ENCODE results near the gene MYO1E. TPM values are rescaled to one million over a fixed set of nuclear protein-coding genes. Genes with fewer than 3 reads are reported as not detected.

The MYO1E gene
- polyA plus RNA-seq, 1 experiment: 34.0 TPM

DNA sequence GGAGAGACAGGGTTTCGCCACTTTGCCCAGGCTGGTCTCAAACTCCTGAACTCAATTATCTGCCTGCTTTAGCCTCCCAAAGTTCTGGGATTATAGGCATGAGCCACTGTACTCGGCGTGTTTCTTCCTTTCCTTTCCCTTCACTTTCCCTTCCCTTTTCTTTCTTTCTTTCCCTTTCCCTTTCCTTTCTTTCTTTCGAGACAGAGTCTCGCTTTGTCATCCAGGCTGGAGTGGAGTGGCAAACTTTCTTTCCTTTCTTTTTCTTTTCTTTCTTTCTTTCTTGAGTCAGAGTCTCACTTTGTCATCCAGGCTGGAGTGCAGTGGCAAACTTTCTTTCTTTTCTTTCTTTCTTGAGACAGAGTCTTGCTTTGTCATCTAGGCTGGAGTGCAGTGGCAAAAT is 183.4 kb downstream of the MYO1E start:
- CTCF ChIA-PET: no interaction called here
- POLR2A ChIA-PET: no interaction called here
- Histone ChIP-seq H3K36me3 (ENCODE audit: control insufficient read depth, insufficient read depth, low read length) (peaks cover 5% of the 10 kb centered on the region; the same call in 1 of the 2 replicates), H3K27me3 (ENCODE audit: control insufficient read depth, insufficient read depth, low read length) (no peaks in the 10 kb centered on the region), H3K4me3 (ENCODE audit: low read depth, low read length) (no peak overlapping the region)
- TF ChIP-seq, protein P1, sequence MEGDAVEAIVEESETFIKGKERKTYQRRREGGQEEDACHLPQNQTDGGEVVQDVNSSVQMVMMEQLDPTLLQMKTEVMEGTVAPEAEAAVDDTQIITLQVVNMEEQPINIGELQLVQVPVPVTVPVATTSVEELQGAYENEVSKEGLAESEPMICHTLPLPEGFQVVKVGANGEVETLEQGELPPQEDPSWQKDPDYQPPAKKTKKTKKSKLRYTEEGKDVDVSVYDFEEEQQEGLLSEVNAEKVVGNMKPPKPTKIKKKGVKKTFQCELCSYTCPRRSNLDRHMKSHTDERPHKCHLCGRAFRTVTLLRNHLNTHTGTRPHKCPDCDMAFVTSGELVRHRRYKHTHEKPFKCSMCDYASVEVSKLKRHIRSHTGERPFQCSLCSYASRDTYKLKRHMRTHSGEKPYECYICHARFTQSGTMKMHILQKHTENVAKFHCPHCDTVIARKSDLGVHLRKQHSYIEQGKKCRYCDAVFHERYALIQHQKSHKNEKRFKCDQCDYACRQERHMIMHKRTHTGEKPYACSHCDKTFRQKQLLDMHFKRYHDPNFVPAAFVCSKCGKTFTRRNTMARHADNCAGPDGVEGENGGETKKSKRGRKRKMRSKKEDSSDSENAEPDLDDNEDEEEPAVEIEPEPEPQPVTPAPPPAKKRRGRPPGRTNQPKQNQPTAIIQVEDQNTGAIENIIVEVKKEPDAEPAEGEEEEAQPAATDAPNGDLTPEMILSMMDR (IDR thresholded peaks at IDR 0.05; ENCODE audit: insufficient read depth, low read depth, low read length): no peak
- DNase-seq (ENCODE audit: low read depth): no peak

DNA sequence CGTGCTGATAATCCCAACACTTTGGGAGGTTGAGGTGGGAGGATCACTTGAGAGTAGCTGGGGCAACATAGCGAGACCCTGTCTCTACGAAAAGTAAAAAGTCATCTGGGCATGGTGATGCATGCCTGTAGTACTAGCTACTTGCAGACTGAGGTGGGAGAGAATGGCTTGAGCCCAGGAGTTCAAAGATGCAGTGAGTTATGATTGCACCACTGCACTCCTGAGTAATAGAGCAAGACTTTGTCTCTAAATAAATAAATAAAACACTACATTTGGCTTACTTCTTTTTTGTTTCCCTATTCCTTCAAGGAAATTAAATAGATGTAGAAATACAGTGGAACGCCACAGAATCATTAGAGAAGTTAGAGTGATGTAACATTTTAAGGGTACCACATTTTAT is 186.2 kb downstream of the MYO1E start:
- ChIA-PET CTCF (no interaction called here), POLR2A (no interaction called here)
- peaks cover 5% of the 10 kb centered on the region; the same call in 1 of the 2 replicates for H3K36me3 ChIP-seq (ENCODE audit: control insufficient read depth, insufficient read depth, low read length)
- no peak for DNase-seq (ENCODE audit: low read depth)
- H3K4me3 ChIP-seq (ENCODE audit: low read depth, low read length): no peak overlapping the region
- no peaks in the 10 kb centered on the region for H3K27me3 ChIP-seq (ENCODE audit: control insufficient read depth, insufficient read depth, low read length)
- TF ChIP-seq, protein P1 (IDR thresholded peaks at IDR 0.05; ENCODE audit: insufficient read depth, low read depth, low read length): no peak

DNA sequence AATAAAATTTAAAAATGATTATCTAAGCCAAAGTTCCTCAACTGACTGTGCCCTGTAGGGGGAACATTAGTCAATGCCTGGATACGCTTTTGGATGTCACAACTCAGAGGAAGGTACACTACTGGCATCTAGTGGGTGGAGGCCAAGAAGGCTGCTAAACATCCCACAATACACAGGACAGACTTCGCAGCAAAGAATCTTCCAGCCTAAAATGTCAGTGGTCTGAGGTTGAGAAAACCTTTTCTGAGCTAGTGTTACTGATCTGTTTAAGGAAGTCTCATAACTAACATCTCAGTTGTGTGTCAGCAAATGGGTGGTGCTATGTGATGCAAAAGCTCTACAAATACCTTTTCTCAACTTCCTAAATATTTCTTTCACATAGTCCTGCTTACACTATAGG is 186.9 kb downstream of the MYO1E start:
- Histone ChIP-seq H3K4me3 (ENCODE audit: low read depth, low read length) (no peak overlapping the region), H3K27me3 (ENCODE audit: control insufficient read depth, insufficient read depth, low read length) (no peaks in the 10 kb centered on the region), H3K36me3 (ENCODE audit: control insufficient read depth, insufficient read depth, low read length) (peaks cover 5% of the 10 kb centered on the region; the same call in 1 of the 2 replicates)
- TF ChIP-seq, protein P1 (IDR thresholded peaks at IDR 0.05; ENCODE audit: insufficient read depth, low read depth, low read length): no peak
- ChIA-PET POLR2A (no interaction called here), CTCF (interaction anchor here (0.7 kb wide), 1 partner anchor 8 kb away, joined by 3 read pairs; no protein-coding TSS in a partner anchor)
- no peak for DNase-seq (ENCODE audit: low read depth)

DNA sequence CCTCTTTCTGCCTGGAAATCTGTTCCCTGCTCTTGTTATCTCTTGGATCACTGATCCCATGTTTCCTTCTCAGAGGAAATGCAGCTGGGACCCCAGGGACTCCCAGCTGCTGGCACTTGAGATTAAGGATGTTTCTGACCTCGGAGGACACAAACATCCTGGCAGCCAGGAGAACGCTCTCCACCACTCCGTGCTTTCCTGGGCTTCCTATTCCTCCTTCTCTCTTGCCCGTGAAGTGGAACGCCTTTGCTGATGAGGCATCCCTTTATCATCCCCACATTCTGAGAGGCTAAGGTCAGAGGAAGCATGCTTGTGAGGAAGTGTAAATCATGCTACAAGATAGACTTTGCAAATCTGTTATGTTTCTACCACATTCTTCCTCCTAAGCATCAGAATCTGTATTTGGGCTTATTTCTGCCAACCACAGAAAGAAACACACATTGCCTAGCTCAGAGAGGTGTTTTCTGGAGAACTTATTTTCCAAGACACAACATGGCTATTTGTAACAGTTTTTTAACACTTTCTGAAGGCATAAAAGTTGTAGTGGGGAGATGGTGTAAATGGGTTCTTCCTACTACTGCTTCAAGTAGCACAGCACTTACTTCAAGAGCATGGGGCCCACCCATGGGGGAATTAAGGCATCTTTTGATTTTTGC is 191.6 kb downstream of the MYO1E start:
- Histone ChIP-seq H3K36me3 (ENCODE audit: control insufficient read depth, insufficient read depth, low read length) (peaks cover 2% of the 10 kb centered on the region), H3K4me3 (ENCODE audit: low read depth, low read length) (no peak overlapping the region), H3K27me3 (ENCODE audit: control insufficient read depth, insufficient read depth, low read length) (no peaks in the 10 kb centered on the region)
- no peak for DNase-seq (ENCODE audit: low read depth)
- ChIA-PET POLR2A (no interaction called here), CTCF (interaction anchor here (0.6 kb wide), 1 partner anchor 155 kb away, joined by 5 read pairs; no protein-coding TSS in a partner anchor)
- TF ChIP-seq, protein P1 (IDR thresholded peaks at IDR 0.05; ENCODE audit: insufficient read depth, low read depth, low read length): no peak

DNA sequence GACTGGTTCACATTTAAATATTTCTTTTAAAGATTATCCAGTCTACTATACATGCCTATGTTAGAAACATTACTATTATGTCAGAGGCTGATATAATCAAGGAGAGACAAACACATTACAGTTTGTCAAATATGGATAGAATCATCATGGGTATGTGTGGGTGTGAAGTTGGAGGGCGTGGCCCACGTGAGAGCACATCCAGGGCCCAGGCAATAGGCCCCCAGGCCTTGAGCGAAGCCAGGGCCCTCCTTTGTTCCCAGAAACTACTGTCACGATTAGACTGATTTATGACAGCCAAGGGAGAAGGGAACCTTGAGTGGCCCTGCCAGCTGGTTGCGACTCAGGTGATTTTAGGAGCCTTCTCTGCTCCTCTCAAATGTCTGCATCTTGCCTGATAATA is 193.0 kb downstream of the MYO1E start:
- no peak for DNase-seq (ENCODE audit: low read depth)
- H3K36me3 ChIP-seq (ENCODE audit: control insufficient read depth, insufficient read depth, low read length): peaks cover 2% of the 10 kb centered on the region
- TF ChIP-seq, protein P1 (IDR thresholded peaks at IDR 0.05; ENCODE audit: insufficient read depth, low read depth, low read length): no peak

More for the DNA sequence above, 193.0 kb downstream of the MYO1E start:
- Histone ChIP-seq H3K4me3 (ENCODE audit: low read depth, low read length) (no peak overlapping the region), H3K27me3 (ENCODE audit: control insufficient read depth, insufficient read depth, low read length) (no peaks in the 10 kb centered on the region)
- ChIA-PET POLR2A (no interaction called here), CTCF (no interaction called here)

Measured in BJ (cell line).